LNCaP clone FGC (cell line): Measurements from ENCODE around the gene CLIC5.
A peak's percentile ranks its signal among the peaks of the same experiment; 100 is the strongest.
"Not testable (repeated sequence)": the region's sequence is repeated elsewhere in the genome, so short reads cannot be mapped to it uniquely, and the experiment has no call there.

Source experiments
- DNase-seq: peaks from one replicate; pipeline ENCODE4 v3.0.0-alpha.2; 2011; ENCODE audit warnings: low read depth
- H3K4me3 ChIP-seq: 2 replicates; pipeline ENCODE4 v1.5.1; 2011; ENCODE audit warnings: mild to moderate bottlenecking, low read depth, low read length, control low read depth
- TF ChIP-seq, protein P1 (sequence below): IDR thresholded peaks from 2 replicates; pipeline ENCODE4 v1.5.1; 2012; ENCODE audit warnings: mild to moderate bottlenecking; ENCODE audit not compliant: control insufficient read depth, insufficient read depth; ENCODE audit errors: extremely low read depth

Gene CLIC5

DNA sequence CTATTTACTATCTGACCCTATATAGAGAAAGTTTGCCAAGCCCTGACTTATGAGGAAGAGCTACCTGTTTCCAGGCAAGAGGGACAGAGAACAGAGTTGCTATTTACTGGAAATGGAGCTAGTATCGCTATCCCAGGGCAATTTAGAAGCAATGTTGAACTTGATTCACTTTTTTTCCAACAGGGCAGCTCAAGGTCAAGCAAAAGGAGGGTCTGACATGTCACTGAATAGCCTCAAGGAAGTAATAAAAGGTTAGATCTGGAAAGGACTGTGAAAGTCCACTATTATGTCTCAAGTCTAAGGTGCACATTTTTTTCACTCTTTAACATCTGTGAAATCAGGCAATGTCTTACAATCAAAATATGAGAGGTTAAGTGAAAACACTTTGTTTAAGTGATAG lies 84.4 kb downstream of the CLIC5 start:
- no peak for DNase-seq
- TF ChIP-seq, protein P1, sequence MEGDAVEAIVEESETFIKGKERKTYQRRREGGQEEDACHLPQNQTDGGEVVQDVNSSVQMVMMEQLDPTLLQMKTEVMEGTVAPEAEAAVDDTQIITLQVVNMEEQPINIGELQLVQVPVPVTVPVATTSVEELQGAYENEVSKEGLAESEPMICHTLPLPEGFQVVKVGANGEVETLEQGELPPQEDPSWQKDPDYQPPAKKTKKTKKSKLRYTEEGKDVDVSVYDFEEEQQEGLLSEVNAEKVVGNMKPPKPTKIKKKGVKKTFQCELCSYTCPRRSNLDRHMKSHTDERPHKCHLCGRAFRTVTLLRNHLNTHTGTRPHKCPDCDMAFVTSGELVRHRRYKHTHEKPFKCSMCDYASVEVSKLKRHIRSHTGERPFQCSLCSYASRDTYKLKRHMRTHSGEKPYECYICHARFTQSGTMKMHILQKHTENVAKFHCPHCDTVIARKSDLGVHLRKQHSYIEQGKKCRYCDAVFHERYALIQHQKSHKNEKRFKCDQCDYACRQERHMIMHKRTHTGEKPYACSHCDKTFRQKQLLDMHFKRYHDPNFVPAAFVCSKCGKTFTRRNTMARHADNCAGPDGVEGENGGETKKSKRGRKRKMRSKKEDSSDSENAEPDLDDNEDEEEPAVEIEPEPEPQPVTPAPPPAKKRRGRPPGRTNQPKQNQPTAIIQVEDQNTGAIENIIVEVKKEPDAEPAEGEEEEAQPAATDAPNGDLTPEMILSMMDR = no peak

DNA sequence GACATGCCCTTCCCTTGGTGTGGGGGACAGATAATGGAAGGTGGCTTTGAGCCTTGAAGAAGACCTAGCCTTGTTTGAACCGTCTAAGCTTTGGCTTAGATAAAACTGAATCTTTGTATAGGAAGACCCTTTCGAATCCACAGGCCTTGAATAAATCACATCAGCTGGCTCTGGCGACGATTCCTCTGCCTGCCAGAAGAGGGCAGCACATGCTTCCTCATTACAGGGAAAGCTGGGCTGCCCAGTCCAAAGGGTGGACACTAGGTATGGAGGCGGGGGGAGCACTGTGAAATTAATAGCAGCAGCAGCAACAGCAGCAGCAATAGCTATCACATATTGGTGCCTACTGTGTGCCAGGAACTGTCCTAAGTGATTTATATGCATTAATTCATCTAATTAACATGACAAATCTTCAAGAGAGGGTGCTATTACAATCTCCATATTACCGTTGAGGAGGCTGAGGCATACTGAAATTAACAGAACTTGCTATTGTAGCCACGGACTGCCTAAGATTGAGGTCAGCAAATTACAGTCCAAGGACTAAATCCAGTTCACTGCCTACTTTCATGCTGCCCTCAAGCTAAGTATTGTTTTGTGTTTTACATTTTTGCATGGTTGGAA lies 85.1 kb downstream of the CLIC5 start:
- DNase-seq = no peak
- TF ChIP-seq, protein P1 = peak; percentile 97
- H3K4me3 ChIP-seq = no peak overlapping the region

More for the DNA sequence above, 84.4 kb downstream of the CLIC5 start:
- H3K4me3 ChIP-seq = no peak overlapping the region

DNA sequence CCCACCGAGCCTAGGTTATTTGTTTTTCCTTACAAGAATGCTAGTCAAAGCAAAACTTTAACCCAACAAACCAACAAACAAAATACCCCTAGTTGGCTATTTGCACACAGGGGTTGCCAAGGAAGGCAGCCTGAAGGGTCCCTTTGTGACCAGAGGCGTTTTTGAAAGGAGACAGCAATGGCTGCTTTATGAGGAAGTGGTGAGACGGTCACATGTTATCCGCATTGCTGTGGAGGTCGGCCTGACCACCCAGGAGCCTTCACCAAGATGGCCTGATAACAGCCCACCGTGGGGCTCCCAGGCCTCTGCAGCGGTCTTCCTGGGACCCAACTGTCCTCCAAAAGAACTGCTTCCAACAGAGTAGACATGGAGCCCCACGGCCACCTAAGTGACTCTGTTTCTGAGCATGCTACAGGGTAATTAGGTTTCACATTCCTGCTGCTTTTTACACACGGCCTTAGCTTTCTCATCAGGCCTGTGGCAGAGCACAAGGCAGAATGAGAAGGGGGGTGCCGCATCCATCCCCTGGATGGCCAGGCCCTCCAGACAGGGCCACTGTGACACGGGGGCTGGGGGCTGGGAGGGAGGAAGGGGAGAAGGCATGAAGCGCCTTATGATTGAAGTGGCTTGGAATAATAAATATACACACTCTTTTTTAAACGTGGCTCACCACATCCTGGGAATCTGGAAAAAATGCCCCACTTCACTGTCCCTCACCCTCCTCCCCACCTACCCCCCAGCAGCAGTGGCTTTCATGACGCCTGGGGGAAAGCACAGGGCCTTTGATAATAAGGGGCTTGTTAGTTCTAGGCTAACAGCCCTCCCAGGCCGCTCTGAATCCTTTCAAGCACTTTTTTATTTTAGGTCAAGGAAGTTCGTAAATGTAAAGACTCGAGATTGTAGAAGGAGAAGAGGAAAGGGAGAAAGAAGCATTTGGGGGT lies 86.0 kb downstream of the CLIC5 start:
- DNase-seq = no peak
- no peak overlapping the region for H3K4me3 ChIP-seq
- TF ChIP-seq, protein P1 = no peak

DNA sequence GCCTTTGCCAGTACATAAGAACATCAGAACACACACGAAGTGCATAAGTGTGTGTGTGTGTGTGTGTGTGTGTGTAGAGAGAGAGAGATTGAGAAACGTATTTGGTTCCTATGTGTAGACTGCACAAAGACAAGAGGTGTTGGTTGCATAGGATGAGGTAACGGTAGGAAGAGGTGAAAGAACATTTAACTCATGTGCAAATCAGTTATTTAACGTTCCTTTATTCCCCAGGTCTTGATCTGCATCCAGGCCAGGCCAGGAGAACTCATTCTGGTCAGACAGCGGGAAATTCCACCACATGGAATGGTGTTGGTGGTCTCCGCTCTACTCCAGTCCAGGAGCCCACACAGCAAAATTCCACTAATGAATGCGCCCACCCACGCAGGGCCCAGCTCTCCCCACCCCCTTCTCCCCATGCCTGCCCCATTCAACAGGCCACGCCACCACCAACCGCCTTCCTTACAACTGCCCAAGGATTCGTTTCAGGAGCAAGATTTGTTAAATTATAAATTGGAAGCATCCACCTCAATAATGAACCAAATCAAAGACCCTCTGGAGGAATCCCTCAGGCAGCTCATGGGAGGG lies 86.8 kb downstream of the CLIC5 start:
- DNase-seq = no peak
- H3K4me3 ChIP-seq = no peak overlapping the region
- TF ChIP-seq, protein P1 = no peak

DNA sequence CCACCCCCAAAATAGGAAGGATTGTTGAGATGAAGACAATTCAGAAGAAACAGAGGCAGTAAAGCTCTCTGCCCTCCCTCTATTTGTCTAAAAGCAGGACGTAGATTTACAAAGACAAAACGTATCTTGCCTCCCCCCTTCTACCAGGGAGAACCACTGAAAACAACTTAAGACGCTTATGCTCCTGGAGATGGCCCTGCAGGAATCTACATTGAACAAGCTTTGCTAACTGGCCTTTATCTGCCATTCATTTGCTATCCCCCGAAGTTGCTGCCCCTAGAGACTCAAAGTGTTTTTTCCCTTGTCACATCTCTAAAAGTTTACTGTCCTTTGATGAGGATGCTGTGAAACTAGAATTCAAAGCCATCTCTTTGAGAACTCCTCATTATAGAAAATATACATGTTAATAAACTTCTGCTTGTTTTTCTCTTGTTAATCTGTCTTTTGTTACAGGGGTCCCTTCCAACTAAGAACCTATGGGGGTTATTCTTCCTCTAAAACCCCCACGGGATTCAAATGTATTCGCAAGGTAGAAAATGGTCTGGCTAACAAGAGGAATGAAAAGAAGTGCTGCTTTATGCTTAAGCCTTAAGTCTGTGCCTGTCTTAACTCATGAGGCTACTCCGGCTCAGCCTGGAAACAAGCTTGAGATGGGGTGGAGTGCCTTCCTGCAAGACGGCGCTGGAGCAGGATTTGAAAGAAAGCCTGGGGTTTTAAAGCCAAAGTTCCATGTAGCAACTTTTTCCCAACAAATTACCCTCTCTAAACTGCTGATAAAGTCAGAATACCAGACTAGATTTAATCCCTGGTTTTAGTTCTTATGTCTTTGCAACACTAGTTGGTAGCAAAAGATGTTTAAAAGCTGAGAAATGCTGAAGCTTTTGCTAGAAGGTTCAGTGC lies 88.0 kb downstream of the CLIC5 start:
- H3K4me3 ChIP-seq = no peak overlapping the region
- no peak for DNase-seq
- TF ChIP-seq, protein P1 = no peak

DNA sequence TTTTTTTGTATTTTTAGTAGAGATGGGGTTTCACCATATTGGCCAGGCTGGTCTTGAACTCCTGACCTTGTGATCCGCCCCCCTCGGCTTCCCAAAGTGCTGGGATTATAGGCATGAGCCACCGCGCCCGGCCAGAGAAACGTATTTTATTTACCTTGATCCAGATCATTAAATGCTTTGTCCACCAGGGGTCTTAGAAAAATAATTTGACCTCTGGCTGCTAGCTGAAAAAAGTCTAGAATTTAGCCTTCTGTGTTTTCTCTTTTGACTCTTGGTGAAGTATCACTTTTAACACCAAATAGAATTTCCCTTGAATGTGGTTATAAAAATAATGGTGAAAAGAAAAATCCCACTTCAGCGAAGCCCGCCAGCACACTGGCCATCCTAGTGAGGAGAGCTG lies 89.2 kb downstream of the CLIC5 start:
- not testable (repeated sequence) for DNase-seq, H3K4me3 ChIP-seq
